ENCODE measurements around the gene CACNA1G. TPM values are rescaled to one million over a fixed set of nuclear protein-coding genes. Genes with fewer than 3 reads are reported as not detected.

CACNA1G gene
- total and polyA plus RNA-seq, 9 donors, result 1.0 to 39.1 (median 4.7) TPM

DNA sequence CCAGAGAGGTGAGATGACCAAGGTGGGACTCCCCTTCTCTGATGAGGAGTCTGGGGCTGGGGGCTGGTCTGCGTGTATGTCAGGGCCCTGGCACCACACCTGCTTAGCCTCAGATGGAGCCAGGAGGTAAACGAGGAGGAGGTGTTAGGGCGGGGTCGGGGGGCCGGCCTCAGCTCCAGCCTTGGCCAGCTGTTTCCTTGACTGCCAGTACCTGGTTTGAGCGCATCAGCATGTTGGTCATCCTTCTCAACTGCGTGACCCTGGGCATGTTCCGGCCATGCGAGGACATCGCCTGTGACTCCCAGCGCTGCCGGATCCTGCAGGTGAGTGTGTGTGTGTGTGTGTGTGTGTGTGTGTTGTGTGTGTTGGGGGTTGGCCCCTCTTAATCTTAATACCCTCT is 8.1 kb downstream of the CACNA1G start:
- no peaks in the 10 kb centered on the region for H3K9me3 ChIP-seq
- TF ChIP-seq POLR2A (IDR thresholded peaks at IDR 0.05) (no peak), EP300 (IDR thresholded peaks at IDR 0.05) (no peak)
- TF ChIP-seq, protein P1, sequence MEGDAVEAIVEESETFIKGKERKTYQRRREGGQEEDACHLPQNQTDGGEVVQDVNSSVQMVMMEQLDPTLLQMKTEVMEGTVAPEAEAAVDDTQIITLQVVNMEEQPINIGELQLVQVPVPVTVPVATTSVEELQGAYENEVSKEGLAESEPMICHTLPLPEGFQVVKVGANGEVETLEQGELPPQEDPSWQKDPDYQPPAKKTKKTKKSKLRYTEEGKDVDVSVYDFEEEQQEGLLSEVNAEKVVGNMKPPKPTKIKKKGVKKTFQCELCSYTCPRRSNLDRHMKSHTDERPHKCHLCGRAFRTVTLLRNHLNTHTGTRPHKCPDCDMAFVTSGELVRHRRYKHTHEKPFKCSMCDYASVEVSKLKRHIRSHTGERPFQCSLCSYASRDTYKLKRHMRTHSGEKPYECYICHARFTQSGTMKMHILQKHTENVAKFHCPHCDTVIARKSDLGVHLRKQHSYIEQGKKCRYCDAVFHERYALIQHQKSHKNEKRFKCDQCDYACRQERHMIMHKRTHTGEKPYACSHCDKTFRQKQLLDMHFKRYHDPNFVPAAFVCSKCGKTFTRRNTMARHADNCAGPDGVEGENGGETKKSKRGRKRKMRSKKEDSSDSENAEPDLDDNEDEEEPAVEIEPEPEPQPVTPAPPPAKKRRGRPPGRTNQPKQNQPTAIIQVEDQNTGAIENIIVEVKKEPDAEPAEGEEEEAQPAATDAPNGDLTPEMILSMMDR (IDR thresholded peaks at IDR 0.05), result no peak
- intact Hi-C loops (cut with DNase I), result no loop called here
- DNase-seq, result no peak
- no peak overlapping the region for H3K4me3 ChIP-seq
- H3K27me3 ChIP-seq, result no peaks in the 10 kb centered on the region
- 87 to 91% (median 87%) methylated on average over 12 of the region's 12 CpGs for WGBS, 3 donors
- no peaks in the 10 kb centered on the region for H3K36me3 ChIP-seq
- H3K27ac ChIP-seq, result no peak overlapping the region
- H3K4me1 ChIP-seq (ENCODE audit: insufficient read depth), result peaks cover 8% of the 10 kb centered on the region

DNA sequence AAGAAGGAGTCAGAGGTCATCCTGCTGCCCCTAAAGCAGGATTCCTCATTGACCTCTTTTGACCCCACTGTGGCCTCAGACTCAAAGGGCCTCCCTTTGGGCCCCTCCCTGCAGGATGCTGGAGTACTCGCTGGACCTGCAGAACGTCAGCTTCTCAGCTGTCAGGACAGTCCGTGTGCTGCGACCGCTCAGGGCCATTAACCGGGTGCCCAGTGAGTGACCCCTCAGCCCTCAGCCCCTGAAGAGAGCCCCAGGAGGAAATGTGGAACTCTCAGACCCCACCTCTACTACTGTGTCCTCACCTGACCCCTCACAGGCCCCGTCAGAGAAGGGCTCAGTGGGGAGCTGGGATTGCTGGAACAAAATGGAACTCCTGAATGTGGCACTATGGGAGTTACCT is 9.1 kb downstream of the CACNA1G start:
- Histone ChIP-seq H3K27ac (no peak overlapping the region), H3K36me3 (no peaks in the 10 kb centered on the region), H3K4me3 (no peak overlapping the region), H3K4me1 (ENCODE audit: insufficient read depth) (peaks cover 4% of the 10 kb centered on the region), H3K27me3 (no peaks in the 10 kb centered on the region), H3K9me3 (no peaks in the 10 kb centered on the region)
- intact Hi-C loops (cut with DNase I), result no loop called here
- TF ChIP-seq EP300 (IDR thresholded peaks at IDR 0.05) (no peak), POLR2A (IDR thresholded peaks at IDR 0.05) (no peak)
- TF ChIP-seq, protein P1 (IDR thresholded peaks at IDR 0.05), result no peak
- 88 to 94% (median 93%) methylated on average over 6 to 7 of the region's 7 CpGs for WGBS, 3 donors
- no peak for DNase-seq

DNA sequence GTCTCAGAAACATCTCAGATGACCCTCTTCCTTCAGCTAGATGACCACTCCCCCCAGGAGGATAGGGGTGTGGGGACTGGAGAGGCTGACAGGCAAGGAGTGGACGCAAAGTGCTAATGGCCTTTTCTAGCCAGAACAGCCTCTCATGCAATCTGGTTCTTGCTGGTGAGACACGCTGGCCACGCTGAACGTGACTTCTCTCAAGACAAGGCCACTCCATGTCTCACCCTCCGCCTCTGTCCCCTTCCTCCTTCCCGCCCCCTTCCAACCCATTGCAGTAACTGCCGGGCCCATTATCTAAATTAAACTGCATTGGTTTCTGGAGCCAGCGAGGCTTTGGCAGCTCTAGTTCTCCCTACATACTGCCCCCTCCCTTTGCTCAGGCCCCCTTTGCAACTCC is 9.5 kb downstream of the CACNA1G start:
- Histone ChIP-seq H3K27ac (no peak overlapping the region), H3K27me3 (no peaks in the 10 kb centered on the region)

DNA sequence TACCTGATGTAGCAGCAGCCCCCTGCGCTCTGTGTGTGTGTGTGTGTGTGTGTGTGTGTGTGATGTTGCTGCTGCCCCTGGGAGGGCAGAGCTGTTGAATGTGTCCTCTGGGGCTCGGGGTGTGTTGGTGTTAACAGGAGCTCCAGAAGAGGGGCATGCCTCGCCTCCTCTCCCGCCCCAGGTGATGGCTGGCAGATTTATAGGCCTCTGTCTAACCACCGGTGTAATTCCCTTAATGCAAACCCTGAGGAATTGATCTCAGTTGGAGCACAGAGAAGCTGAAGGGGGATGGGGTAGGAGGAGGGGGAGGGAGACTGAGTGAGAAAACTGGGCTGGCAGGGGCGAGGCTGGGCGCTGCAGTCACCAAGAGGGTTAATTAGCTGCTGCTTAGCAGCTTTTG is 10.0 kb downstream of the CACNA1G start:
- intact Hi-C loops (cut with DNase I), result no loop called here
- Histone ChIP-seq H3K4me3 (no peak overlapping the region), H3K4me1 (ENCODE audit: insufficient read depth) (no peaks in the 10 kb centered on the region), H3K27me3 (no peaks in the 10 kb centered on the region), H3K36me3 (no peaks in the 10 kb centered on the region), H3K9me3 (no peaks in the 10 kb centered on the region), H3K27ac (no peak overlapping the region)
- 81 to 90% (median 87%) methylated on average over 6 to 7 of the region's 7 CpGs for WGBS, 3 donors
- TF ChIP-seq EP300 (IDR thresholded peaks at IDR 0.05), result no peak
- TF ChIP-seq POLR2A (IDR thresholded peaks at IDR 0.05), result no peak
- TF ChIP-seq, protein P1 (IDR thresholded peaks at IDR 0.05), result no peak
- no peak for DNase-seq

More for the DNA sequence above, 9.5 kb downstream of the CACNA1G start:
- no peak overlapping the region for H3K4me3 ChIP-seq
- H3K9me3 ChIP-seq, result no peaks in the 10 kb centered on the region
- 88 to 92% (median 91%) methylated on average over 8 of the region's 8 CpGs for WGBS, 3 donors
- intact Hi-C loops (cut with DNase I), result no loop called here
- TF ChIP-seq, protein P1 (IDR thresholded peaks at IDR 0.05), result no peak
- no peak for TF ChIP-seq EP300 (IDR thresholded peaks at IDR 0.05)
- TF ChIP-seq POLR2A (IDR thresholded peaks at IDR 0.05), result no peak
- H3K4me1 ChIP-seq (ENCODE audit: insufficient read depth), result no peaks in the 10 kb centered on the region
- no peaks in the 10 kb centered on the region for H3K36me3 ChIP-seq
- no peak for DNase-seq
